SK-N-SH treated with all-trans-retinoic acid at 6 μM for 48 hours (cell line): ENCODE results near the gene PLEKHG5.

Experiments used
- GLIS3 ChIP-seq: fragments of 250-450 bp; sonication (Bioruptor Pico); IDR thresholded peaks from 2 replicates; pipeline ENCODE4 v1.5.0; 2020; ENCODE audit warnings: mild to moderate bottlenecking, moderate library complexity
- RARB ChIP-seq: fragments of 250-450 bp; sonication (Bioruptor Pico); IDR thresholded peaks from 2 replicates; pipeline ENCODE4 v1.8.0; 2021; ENCODE audit warnings: mild to moderate bottlenecking, moderate library complexity
- ZNF8 ChIP-seq: fragments of 450-650 bp; formaldehyde crosslinking; IDR thresholded peaks from 2 replicates; pipeline ENCODE4 v1.5.0; 2020; ENCODE audit warnings: mild to moderate bottlenecking, moderate library complexity
- TF ChIP-seq, protein P1 (sequence below): fragments of 250-450 bp; sonication (Bioruptor Pico); IDR thresholded peaks from 2 replicates; pipeline ENCODE4 v1.8.0; 2020; ENCODE audit warnings: mild to moderate bottlenecking, moderate library complexity, borderline replicate concordance
- TF ChIP-seq, protein P2 (sequence below): fragments of 250-450 bp; sonication (Bioruptor Pico); IDR thresholded peaks from 2 replicates; pipeline ENCODE4 v1.5.1; 2021; ENCODE audit warnings: mild to moderate bottlenecking, moderate library complexity

DNA sequence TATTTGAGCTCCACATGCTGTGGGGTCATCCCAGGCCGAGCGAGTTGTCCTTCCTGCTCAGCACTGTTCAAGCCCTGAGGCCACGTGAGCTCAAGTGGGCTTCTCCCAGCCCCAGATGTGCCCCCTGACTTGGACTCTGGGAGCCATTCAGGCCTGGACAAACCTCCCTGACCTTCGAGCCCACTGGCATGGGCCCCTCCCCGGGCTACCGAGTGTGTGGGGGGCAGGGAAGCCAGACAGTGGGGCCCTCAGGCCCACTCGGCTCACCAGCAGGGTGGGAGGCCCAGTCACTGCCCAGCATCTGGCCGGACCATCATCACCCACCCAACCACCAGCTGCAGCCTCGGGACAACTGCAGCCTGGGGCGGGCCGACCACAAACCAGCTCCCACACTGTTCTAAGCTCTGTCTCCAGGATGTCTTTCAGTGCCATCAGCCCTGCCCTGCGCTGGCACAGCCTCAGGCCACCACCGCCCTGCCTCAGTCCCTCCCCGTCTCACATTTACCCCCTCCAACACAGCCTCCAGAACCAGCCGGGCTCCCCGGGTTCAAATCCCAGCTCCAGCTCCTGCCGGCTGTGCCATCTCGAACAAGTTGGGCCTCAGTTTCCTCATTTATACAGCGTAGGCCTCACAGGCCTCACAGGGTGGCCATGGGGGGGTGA, 20.9 kb upstream of the PLEKHG5 start:
- TF ChIP-seq RARB (CRISPR knock-in tag) (no peak), GLIS3 (CRISPR knock-in tag) (no peak), ZNF8 (CRISPR knock-in tag) (no peak)
- TF ChIP-seq, protein P1, sequence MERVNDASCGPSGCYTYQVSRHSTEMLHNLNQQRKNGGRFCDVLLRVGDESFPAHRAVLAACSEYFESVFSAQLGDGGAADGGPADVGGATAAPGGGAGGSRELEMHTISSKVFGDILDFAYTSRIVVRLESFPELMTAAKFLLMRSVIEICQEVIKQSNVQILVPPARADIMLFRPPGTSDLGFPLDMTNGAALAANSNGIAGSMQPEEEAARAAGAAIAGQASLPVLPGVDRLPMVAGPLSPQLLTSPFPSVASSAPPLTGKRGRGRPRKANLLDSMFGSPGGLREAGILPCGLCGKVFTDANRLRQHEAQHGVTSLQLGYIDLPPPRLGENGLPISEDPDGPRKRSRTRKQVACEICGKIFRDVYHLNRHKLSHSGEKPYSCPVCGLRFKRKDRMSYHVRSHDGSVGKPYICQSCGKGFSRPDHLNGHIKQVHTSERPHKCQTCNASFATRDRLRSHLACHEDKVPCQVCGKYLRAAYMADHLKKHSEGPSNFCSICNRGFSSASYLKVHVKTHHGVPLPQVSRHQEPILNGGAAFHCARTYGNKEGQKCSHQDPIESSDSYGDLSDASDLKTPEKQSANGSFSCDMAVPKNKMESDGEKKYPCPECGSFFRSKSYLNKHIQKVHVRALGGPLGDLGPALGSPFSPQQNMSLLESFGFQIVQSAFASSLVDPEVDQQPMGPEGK (CRISPR knock-in tag): no peak
- TF ChIP-seq, protein P2, sequence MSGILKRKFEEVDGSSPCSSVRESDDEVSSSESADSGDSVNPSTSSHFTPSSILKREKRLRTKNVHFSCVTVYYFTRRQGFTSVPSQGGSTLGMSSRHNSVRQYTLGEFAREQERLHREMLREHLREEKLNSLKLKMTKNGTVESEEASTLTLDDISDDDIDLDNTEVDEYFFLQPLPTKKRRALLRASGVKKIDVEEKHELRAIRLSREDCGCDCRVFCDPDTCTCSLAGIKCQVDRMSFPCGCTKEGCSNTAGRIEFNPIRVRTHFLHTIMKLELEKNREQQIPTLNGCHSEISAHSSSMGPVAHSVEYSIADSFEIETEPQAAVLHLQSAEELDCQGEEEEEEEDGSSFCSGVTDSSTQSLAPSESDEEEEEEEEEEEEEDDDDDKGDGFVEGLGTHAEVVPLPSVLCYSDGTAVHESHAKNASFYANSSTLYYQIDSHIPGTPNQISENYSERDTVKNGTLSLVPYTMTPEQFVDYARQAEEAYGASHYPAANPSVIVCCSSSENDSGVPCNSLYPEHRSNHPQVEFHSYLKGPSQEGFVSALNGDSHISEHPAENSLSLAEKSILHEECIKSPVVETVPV (CRISPR knock-in tag): no peak
